A172 (cell line): Measurements from ENCODE around the gene LBH. TPM values are rescaled to one million over a fixed set of nuclear protein-coding genes. Genes with fewer than 3 reads are reported as not detected.

Experiments used
- DNase-seq: peaks from one replicate; pipeline ENCODE4 v3.0.0-alpha.2; 2015; ENCODE audit warnings: low spot score
- total RNA-seq: library from RNA; depleted of rRNA; stranded (reverse); fragments of >200 nt; shearing (Covaris generic); gene quantifications from 2 replicates; pipeline ENCODE4 v1.2.3, GENCODE V29; 2014

The LBH gene
- total RNA-seq, 1 experiment from 2014 or later: 87.4 TPM

DNA sequence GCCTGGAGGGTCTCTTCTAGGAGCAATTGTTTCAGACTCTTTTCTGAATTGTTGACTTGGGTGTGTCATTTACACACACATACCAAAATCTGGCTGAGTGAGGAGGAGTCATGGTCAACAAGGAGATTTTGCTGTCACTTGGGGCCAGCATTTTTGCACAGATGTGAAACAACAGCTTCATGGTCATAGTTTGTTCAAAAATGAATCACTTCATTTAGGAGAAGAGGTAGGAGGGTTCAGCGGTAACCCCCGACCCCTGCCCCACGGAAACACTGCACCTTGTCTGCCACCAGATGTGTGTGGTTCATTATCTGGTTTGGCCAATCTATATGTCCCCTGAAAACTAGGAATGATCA is 42.2 kb downstream of the LBH start:
- DNase-seq: no peak

DNA sequence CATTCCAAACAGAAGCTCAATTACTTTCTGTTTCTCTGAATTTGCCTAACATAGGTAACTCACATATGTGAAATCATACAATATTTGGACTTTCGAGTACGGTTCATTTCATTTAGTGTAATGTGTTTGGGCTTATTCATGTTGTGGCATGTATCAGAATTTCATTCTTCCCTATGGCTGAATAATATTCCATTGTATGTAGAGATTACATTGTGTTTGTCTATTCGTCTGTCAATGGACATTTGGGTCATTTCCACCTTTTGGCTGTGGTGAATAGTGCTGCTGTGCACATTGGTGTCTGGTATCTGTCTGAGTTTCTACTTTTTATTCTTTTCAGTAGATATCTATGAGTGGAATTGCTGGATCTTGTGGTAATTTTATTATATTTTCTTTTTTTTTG is 43.9 kb downstream of the LBH start:
- DNase-seq: no peak

GRCh38 chr2:30276455-30276911 is 45.1 kb downstream of the LBH start:
- no peak for DNase-seq

GRCh38 chr2:30277582-30277981 is 46.2 kb downstream of the LBH start:
- DNase-seq: no peak

DNA sequence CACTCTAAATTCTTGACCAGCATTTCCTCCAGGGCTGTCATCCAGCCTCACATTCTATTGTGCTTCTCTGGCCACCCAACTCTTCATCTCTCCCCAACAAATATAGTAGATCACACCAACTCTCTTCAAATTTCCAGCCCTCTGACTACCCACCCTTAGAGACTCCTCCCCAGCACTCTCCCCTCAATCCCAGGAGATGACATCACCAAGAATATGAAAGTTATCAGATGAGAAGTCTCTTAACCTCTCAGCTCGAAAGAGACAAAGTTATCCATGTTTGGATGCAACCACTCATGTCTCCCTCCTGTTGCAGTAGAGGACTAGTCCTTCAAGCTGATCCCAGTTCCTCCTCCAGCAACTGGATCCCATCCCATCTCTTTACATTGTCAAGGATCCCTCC is 47.1 kb downstream of the LBH start:
- DNase-seq: no peak

DNA sequence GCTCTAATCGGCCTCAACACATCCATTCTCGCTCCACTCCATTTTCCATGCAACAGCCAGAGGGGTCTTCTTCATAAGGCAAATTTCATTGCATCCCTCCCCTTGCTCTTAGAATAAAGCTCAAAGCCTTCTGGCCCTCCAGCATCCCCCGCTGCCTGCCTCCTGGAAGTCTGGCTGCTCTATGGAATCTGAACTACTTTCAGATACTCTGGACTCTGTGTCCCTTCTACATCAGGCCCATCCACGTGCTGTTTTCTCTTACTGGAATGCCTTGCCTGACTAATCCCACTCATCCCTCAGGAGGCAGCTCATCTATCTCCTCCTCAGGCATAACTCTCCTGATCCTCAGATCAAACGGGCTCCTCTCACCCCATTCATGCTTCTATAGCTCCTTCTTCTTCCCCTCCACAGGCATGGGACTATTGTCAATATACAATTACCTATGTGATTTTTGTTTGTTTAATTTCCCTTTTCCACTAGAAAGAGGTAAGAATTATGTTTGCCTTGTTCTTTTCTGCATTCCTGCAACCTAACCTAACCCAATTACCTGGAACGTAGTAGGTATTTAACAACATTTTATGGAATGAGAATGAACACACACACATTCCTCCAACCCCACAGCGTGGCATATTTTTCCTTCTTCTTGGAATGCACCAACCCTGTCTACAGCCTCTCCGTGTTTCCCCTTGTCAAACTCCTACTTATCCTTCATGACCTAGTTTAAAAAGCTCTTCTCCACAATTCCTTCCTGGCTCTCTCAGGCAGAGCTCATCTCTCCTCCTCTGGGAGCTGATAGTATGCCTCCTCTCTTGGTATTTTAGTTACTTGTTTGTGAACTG is 49.5 kb downstream of the LBH start:
- no peak for DNase-seq

GRCh38 chr2:30282081-30282480 is 50.7 kb downstream of the LBH start:
- DNase-seq: no peak

- DNase-seq: no peak
Observed at GRCh38 chr2:30282721-30283120, 51.4 kb downstream of the LBH start.

- no peak for DNase-seq
Observed at GRCh38 chr2:30283931-30284565, 52.7 kb downstream of the LBH start.

- DNase-seq: no peak
Observed at GRCh38 chr2:30285758-30286157, 54.4 kb downstream of the LBH start.

DNA sequence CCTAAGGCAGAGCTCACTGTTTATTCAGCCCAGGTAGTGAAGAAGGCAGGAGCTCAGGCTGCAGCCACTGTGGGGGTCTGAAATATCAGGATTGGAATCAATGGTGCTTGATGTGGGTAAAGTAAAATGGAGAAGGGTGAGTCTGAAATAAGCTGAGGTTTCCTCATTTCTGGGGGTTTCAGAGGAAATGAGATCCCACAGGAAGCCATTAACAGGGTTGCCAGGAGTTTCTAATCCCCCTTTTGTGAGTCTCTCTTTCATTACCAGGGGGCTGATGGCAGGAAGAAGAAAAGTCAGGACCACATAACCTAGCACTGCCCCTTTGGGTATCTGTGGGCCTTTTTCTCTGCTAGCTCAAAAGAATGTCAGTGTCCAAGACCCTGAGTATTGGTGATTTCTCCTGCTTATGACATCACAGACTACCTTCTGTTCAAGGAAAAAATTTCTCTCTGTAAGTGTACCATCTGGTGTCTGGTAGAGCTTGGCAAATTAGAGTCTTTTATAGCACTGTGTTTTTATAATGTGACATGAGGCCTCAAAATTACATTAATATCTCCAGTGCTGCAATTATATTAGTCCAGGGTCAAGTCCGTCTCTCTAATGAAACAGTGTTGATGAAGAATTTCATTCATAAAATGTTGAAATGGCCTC is 56.0 kb downstream of the LBH start:
- DNase-seq: no peak

DNA sequence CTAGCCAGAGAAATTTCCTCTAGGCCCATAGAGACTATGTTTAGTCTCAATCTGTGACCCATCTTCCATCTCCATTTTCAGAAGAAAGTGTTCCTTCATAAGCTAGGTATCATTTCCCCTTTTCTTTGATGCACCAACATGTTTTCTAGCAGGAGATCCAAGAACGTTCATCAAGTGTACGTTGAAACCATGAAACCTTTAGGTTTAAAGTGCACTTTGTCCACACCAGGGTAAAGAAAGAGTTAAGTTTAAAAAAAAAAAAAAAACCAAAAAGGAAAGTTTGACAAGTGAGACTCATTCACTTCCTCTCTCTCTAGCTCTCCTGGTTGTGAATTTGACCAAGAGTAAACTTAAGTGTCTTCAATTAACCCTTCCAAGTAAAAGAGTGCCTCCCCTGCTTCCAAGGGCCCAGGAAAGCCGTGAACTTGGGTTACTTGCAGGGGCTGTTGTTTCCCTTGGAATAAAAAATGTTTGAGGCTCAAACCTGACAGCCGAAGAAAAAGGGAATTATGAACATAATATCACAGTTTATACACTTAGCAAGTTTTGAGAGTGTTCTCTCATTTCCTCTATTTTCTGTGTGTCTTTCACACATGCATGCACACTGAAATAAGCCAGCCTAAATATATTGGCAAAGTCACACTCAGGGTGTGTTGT is 56.7 kb downstream of the LBH start:
- DNase-seq: no peak

DNA sequence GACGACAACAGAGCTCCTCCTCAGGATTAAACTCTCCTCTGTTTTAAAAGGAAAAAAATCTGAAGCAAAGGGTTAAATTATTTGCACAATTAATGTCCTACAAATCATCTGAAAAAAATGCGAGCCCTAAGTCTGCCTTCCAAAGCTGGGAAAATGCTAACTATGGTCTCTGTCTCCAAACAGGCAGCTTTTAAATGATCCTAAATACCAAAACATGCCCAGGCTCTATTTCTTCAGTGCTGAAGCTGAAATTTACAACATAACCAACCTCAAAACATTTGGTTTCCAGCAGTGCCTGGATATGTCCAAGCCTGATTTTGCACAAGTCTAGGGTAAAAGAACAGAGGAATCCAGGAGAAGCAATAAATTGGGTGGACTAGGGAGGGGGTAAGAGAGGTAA is 57.2 kb downstream of the LBH start:
- no peak for DNase-seq

DNA sequence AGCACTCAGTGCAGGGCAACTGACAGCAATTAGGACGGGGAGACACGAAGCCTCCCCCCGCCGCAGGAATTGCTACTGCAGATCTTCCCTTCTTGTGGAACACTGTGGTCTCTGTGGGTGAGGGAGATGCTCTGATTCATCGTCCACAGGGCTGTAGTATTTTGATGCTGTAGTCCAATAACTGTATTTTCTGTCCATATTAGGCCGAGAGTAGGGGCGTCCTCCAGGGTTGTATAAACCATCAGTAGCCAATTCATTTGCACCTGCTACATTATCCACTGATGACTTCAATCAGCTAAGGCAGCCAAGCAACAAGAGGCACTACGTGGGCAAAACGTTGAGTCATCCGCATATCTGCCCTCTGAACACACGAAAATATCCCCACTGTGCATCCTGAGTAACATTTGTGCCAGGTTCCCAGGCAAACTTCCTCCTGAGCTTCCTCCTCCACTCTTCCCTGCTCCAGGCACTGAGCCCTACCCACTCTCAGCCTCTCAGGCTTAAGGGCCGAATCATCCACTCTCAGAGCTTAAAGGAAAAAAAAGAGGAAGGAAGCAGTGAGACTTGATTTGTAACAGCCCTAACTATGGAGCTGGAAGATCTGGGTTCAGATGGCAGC is 62.1 kb downstream of the LBH start:
- DNase-seq: peak; percentile 100

GRCh38 chr2:30294133-30294532 is 62.8 kb downstream of the LBH start:
- DNase-seq: no peak

GRCh38 chr2:30296496-30296895 is 65.2 kb downstream of the LBH start:
- no peak for DNase-seq

GRCh38 chr2:30298302-30298701 is 67.0 kb downstream of the LBH start:
- DNase-seq: no peak

GRCh38 chr2:30300122-30300455 is 68.8 kb downstream of the LBH start:
- no peak for DNase-seq

DNA sequence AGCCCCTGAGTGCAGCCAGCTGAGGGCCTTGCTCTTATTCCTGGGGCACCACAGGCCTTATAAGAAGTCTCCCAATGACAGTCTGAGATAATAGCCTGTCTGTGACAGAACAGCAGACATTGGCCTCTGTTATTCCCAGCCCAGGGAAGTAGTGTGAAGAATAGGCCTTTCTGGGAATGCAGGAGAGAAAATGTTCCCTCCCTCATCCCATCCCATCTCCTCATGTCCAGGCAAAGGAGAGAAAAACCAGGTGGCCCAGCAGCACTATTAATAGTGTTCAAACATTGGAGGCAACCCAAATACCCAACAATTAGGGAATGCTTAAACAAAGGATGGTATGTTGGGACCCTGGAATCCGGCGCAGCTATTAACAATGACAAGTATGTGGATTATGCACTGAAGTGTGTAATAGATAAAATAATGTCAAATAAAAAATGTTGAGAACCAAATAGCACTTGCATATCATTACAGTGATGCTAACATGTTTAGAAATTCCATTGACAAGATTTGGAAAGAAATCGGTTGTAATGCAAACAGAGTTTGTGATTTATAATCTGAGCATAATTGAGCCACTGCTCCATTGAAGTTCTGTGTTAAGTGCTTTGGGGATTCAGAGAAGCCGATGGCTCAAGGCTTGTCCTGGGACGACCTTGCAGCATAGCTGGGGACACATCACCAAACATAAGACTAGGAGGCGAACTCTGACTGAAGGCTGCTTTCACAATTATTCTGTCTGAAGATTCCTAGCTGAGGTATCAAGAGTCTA is 69.3 kb downstream of the LBH start:
- peak; percentile 80 for DNase-seq

- no peak for DNase-seq
Observed at GRCh38 chr2:30301551-30301950, 70.2 kb downstream of the LBH start.

DNA sequence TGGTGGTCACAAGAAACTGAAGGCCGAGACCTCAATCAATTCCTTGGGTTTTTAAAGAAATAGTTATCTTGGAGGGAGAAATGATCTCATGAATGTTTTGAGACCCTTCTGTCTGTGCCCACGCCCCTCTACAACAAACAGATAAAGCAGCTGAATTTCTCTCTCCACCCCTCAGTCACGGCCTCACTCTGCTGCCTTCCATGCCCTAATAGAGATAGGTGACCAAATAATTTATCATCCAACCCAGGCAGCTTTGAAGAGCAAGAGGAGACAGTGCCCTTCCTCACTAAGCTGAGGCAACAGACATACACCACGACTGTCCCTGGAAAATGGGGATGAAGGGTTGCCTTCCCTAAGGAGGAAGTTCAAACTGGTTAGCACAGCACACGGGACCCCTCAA is 71.2 kb downstream of the LBH start:
- DNase-seq: no peak
